Neuronal stem cell (in vitro differentiated cells): Measurements from ENCODE around the gene ZNF766.

Experiments used
- DNase-seq: peaks from one replicate; pipeline ENCODE4 v3.0.0-alpha.2; 2013; ENCODE audit warnings: low spot score
- H2AFZ ChIP-seq: one replicate; pipeline ENCODE4 v1.6.1; 2013; ENCODE audit warnings: mild to moderate bottlenecking, low read length, inconsistent platforms
- H2AK5ac ChIP-seq: 2 replicates; pipeline ENCODE4 v1.6.1; 2013; ENCODE audit warnings: low read depth, mild to moderate bottlenecking, inconsistent platforms, low read length, moderate library complexity, mixed read lengths
- H2BK120ac ChIP-seq: 2 replicates; pipeline ENCODE4 v1.6.1; 2013; ENCODE audit warnings: low read depth, mild to moderate bottlenecking, inconsistent platforms, low read length, moderate library complexity, mixed read lengths
- H2BK12ac ChIP-seq: one replicate; pipeline ENCODE4 v1.6.1; 2013; ENCODE audit warnings: low read length, inconsistent platforms
- H2BK15ac ChIP-seq: 2 replicates; pipeline ENCODE4 v1.6.1; 2013; ENCODE audit warnings: mild to moderate bottlenecking, low read length, inconsistent platforms, mixed read lengths
- H2BK5ac ChIP-seq: one replicate; pipeline ENCODE4 v1.6.1; 2013; ENCODE audit warnings: inconsistent platforms, mild to moderate bottlenecking, low read length, moderate library complexity
- H3K14ac ChIP-seq: one replicate; pipeline ENCODE4 v1.6.1; 2013; ENCODE audit warnings: low read length, inconsistent platforms
- H3K18ac ChIP-seq: 2 replicates; pipeline ENCODE4 v1.6.1; 2013; ENCODE audit warnings: low read length, inconsistent platforms
- H3K23ac ChIP-seq: 2 replicates; pipeline ENCODE4 v1.6.1; 2013; ENCODE audit warnings: low read depth, mild to moderate bottlenecking, mixed read lengths, low read length, inconsistent platforms; ENCODE audit not compliant: poor library complexity
- H3K27ac ChIP-seq: replicated peaks from 3 replicates; pipeline ENCODE4 v1.5.1; 2013; ENCODE audit warnings: low read length, inconsistent platforms
- H3K27me3 ChIP-seq, 3 experiments: 2 replicates each; pipeline ENCODE4 v1.6.1; 2013; ENCODE audit warnings: low read length in 3 of 3, mild to moderate bottlenecking in 2 of 3, inconsistent platforms in 1 of 3, low read depth in 1 of 3, mixed read lengths in 1 of 3, moderate library complexity in 1 of 3; ENCODE audit not compliant: control insufficient read depth in 3 of 3, insufficient read depth in 3 of 3
- H3K36me3 ChIP-seq, 2 donors: replicated peaks in 1 of 2; 2 replicates each; pipeline ENCODE4 v1.6.1; 2013; ENCODE audit warnings: low read length in 2 of 2; ENCODE audit not compliant: control insufficient read depth in 2 of 2, insufficient read depth in 2 of 2
- H3K4ac ChIP-seq: 2 replicates; pipeline ENCODE4 v1.6.1; 2013; ENCODE audit warnings: inconsistent platforms, mild to moderate bottlenecking, low read length, moderate library complexity
- H3K4me1 ChIP-seq, 2 donors: 1 replicate in 1 of 2; 2 replicates in 1 of 2; pipeline ENCODE4 v1.6.1; 2013; ENCODE audit warnings: low read length in 2 of 2, low read depth in 1 of 2; ENCODE audit not compliant: control insufficient read depth in 2 of 2, insufficient read depth in 1 of 2
- H3K4me2 ChIP-seq: one replicate; pipeline ENCODE4 v1.6.1; 2013; ENCODE audit warnings: mild to moderate bottlenecking, low read length, inconsistent platforms; ENCODE audit not compliant: insufficient read depth, poor library complexity, severe bottlenecking
- H3K4me3 ChIP-seq, 2 donors: 2 replicates each; pipeline ENCODE4 v1.5.1; 2013; ENCODE audit warnings: low read length in 2 of 2, mild to moderate bottlenecking in 2 of 2, inconsistent platforms in 1 of 2, moderate library complexity in 1 of 2
- H3K79me1 ChIP-seq: one replicate; pipeline ENCODE4 v1.6.1; 2013; ENCODE audit warnings: low read depth, mild to moderate bottlenecking, inconsistent platforms, low read length, moderate library complexity
- H3K9ac ChIP-seq: one replicate; pipeline ENCODE4 v1.6.1; 2013; ENCODE audit warnings: mild to moderate bottlenecking, low read depth, low read length, inconsistent platforms; ENCODE audit not compliant: poor library complexity
- H3K9me3 ChIP-seq, 2 donors: replicated peaks in 1 of 2; 2 replicates each; pipeline versions ENCODE3 to v1.6.1; 2013; ENCODE audit warnings: low read length in 2 of 2, mild to moderate bottlenecking in 2 of 2, inconsistent platforms in 1 of 2, low read depth in 1 of 2, mixed read lengths in 1 of 2, moderate library complexity in 1 of 2; ENCODE audit not compliant: control insufficient read depth in 2 of 2, insufficient read depth in 1 of 2
- H4K8ac ChIP-seq: one replicate; pipeline ENCODE4 v1.6.1; 2013; ENCODE audit warnings: low read depth, mild to moderate bottlenecking, inconsistent platforms, low read length, moderate library complexity
- H4K91ac ChIP-seq: one replicate; pipeline ENCODE4 v1.6.1; 2013; ENCODE audit warnings: low read length, low read depth, mild to moderate bottlenecking, inconsistent platforms; ENCODE audit not compliant: poor library complexity
- WGBS, 2 donors: extraction: QIAGEN DNeasy Blood & Tissue Kit; methylation state at CpG; one replicate each; pipeline ENCODE4 v1.1.7; 2013; ENCODE audit warnings: missing lambda C conversion rate in 2 of 2, mixed read lengths in 1 of 2; ENCODE audit not compliant: insufficient read length in 2 of 2, insufficient replicate concordance in 1 of 2; ENCODE audit errors: extremely low coverage in 2 of 2; 5-methylcytosine and 5-hydroxymethylcytosine counted together

ZNF766 gene

DNA sequence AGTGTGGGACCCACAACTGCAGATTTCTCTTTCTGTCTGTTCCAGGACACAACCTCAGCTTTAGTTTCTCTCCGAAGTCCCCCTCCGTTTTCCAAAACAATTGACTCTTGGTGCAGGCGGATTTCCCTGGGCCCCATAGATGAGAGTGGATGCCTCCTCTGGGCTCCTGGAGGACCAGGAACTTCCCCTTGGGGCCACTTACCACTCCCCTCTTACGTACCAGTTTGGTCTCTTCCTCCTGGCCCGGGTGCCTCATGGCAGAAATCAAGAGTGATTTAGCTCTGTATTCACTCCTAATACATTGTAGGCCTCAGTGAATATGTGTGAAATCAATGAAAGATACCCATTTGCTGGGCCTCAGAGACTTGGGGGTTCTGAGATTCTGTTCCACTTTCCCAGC is 45.2 kb upstream of the ZNF766 start:
- no peak overlapping the region for H3K14ac ChIP-seq
- peaks cover 60 to 98% of the 10 kb centered on the region in 2 donors for H3K36me3 ChIP-seq
- H3K4me2 ChIP-seq, result no peak overlapping the region
- H4K91ac ChIP-seq, result no peak overlapping the region
- H4K8ac ChIP-seq, result no peak overlapping the region
- no peak overlapping the region for H2AK5ac ChIP-seq
- no peak overlapping the region for H3K4ac ChIP-seq
- H2BK5ac ChIP-seq, result no peak overlapping the region
- no peak overlapping the region for H3K23ac ChIP-seq
- H2BK12ac ChIP-seq, result no peak overlapping the region
- H3K79me1 ChIP-seq, result peaks cover 2% of the 10 kb centered on the region
- no peak overlapping the region for H2AFZ ChIP-seq
- H3K4me3 ChIP-seq, result no peak overlapping the region
- no peaks in the 10 kb centered on the region for H3K27me3 ChIP-seq
- H2BK15ac ChIP-seq, result no peak overlapping the region
- H3K9ac ChIP-seq, result no peak overlapping the region
- no peak overlapping the region for H3K18ac ChIP-seq
- DNase-seq, result no peak
- H3K27ac ChIP-seq, result no peak overlapping the region
- no peak overlapping the region for H2BK120ac ChIP-seq
- H3K9me3 ChIP-seq, result peaks cover 0 to 3% of the 10 kb centered on the region in 2 donors
- no CpG with 5 or more reads among the region's 5 CpGs for WGBS, 2 donors
- no peaks in the 10 kb centered on the region for H3K4me1 ChIP-seq

DNA sequence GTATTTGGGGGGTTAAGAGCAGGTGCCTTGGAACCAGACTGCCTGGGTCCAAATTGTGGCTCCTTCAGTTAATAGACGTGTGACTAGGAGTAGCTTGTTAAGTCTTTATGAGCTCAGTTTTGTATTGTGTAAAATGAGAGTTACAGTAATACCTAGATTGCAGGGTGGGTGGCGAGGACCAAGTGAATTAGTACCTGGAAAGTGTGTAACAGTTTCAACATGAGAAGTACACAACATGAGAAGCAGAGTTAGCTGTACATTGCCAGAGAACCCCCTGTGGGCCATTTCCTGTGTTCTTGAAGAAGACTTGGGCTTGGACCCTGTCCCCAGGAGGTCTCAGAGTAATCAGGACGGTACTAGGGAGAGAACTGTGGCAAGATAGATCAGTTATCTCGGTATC is 42.7 kb upstream of the ZNF766 start:
- no CpG with 5 or more reads among the region's 4 CpGs for WGBS, 2 donors
- Histone ChIP-seq H2AK5ac (no peak overlapping the region), H3K4me3 (no peak overlapping the region), H2BK15ac (no peak overlapping the region), H2BK120ac (no peak overlapping the region), H3K36me3 (peaks cover 41 to 88% of the 10 kb centered on the region in 2 donors), H3K18ac (no peak overlapping the region), H4K91ac (no peak overlapping the region), H3K9ac (no peak overlapping the region), H2AFZ (no peak overlapping the region), H3K27me3 (no peaks in the 10 kb centered on the region), H3K4ac (no peak overlapping the region), H3K4me1 (no peaks in the 10 kb centered on the region), H4K8ac (no peak overlapping the region), H2BK12ac (no peak overlapping the region), H3K79me1 (peaks cover 2% of the 10 kb centered on the region), H2BK5ac (no peak overlapping the region), H3K23ac (no peak overlapping the region), H3K9me3 (peaks cover 0 to 3% of the 10 kb centered on the region in 2 donors), H3K4me2 (no peak overlapping the region), H3K27ac (no peak overlapping the region), H3K14ac (no peak overlapping the region)
- DNase-seq, result no peak

DNA sequence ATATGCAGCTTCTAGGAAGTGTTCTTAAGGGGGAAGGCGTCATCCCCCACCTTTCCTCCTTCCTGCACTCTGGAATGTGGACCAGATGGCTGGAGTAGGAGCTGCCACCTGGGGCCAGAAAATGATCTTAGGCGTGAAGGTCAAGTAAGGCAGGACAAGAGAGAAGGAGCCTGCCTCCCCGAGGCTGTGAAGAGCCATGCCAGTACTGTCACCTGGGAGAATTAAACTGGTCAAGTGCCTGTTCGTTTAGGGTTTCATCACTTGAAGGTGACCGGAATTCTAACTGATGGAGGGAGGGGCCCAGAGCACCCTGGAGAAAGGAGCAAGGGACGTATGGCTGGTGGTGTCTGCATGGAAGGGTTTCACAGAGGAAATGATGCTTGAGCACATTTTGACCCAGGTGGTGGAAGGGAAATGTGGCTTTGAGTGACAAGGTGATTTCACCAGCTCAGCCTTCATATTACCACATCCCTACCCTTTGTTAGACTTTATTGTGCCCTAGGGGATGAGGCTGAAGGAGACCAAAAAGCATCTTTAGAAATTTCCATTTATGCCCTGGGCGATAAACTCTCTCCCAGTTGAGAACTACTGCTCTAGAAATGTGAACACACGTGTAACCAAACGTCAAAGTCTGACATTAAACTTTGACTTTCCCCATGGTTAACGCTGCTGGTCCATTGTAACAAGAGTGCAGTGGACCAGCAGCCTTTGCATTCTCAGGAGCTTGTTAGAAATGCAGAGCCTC is 42.0 kb upstream of the ZNF766 start:
- H2BK15ac ChIP-seq, result no peak overlapping the region
- no peak overlapping the region for H3K4ac ChIP-seq
- H3K9me3 ChIP-seq, result peaks cover 0 to 3% of the 10 kb centered on the region in 2 donors
- no peak overlapping the region for H3K23ac ChIP-seq
- no peaks in the 10 kb centered on the region for H3K79me1 ChIP-seq
- no peak overlapping the region for H4K91ac ChIP-seq
- H2AK5ac ChIP-seq, result no peak overlapping the region
- H2BK12ac ChIP-seq, result no peak overlapping the region
- no peak for DNase-seq
- H3K9ac ChIP-seq, result no peak overlapping the region
- H2AFZ ChIP-seq, result no peak overlapping the region
- no peaks in the 10 kb centered on the region for H3K4me1 ChIP-seq
- no peak overlapping the region for H3K14ac ChIP-seq
- no peak overlapping the region for H3K27ac ChIP-seq
- no peak overlapping the region for H3K4me3 ChIP-seq
- H3K4me2 ChIP-seq, result no peak overlapping the region
- no peaks in the 10 kb centered on the region for H3K27me3 ChIP-seq
- no CpG with 5 or more reads among the region's 10 CpGs for WGBS, 2 donors
- H4K8ac ChIP-seq, result no peak overlapping the region
- H2BK120ac ChIP-seq, result no peak overlapping the region
- H2BK5ac ChIP-seq, result no peak overlapping the region
- H3K36me3 ChIP-seq, result peaks cover 35 to 81% of the 10 kb centered on the region in 2 donors
- H3K18ac ChIP-seq, result no peak overlapping the region

DNA sequence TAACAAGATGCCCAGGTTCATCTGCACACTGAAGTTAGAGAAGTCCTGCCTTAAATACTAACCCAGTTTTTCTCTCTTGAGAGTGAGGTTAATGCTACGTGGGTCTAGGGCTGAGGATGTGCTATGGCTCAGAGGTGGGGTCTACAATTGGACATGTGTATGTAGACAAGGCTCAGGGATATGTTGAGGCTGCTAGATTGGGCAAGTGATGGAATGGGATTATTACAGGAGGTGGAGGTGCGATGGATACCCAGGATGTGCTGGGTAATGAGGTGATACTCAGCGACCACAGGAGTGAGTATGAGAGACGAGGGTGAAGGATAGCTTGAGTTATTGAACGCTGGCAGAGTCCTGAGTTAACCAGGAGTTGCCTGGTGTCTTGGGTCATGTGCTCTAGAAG is 41.4 kb upstream of the ZNF766 start:
- Histone ChIP-seq H4K8ac (no peak overlapping the region), H2BK15ac (no peak overlapping the region), H2BK5ac (no peak overlapping the region), H3K4ac (no peak overlapping the region), H3K27me3 (no peaks in the 10 kb centered on the region), H3K4me1 (no peaks in the 10 kb centered on the region), H3K36me3 (peaks cover 35 to 75% of the 10 kb centered on the region in 2 donors), H3K14ac (no peak overlapping the region), H3K9me3 (peaks cover 0 to 3% of the 10 kb centered on the region in 2 donors), H4K91ac (no peak overlapping the region), H2AK5ac (no peak overlapping the region), H2AFZ (no peak overlapping the region), H3K9ac (no peak overlapping the region), H3K4me2 (no peak overlapping the region), H3K79me1 (no peaks in the 10 kb centered on the region), H3K4me3 (no peak overlapping the region), H3K27ac (no peak overlapping the region), H3K18ac (no peak overlapping the region), H2BK12ac (no peak overlapping the region), H2BK120ac (no peak overlapping the region), H3K23ac (no peak overlapping the region)
- no CpG with 5 or more reads among the region's 5 CpGs for WGBS, 2 donors
- DNase-seq, result no peak
